ENCODE results near the gene ARHGAP6.

DNA sequence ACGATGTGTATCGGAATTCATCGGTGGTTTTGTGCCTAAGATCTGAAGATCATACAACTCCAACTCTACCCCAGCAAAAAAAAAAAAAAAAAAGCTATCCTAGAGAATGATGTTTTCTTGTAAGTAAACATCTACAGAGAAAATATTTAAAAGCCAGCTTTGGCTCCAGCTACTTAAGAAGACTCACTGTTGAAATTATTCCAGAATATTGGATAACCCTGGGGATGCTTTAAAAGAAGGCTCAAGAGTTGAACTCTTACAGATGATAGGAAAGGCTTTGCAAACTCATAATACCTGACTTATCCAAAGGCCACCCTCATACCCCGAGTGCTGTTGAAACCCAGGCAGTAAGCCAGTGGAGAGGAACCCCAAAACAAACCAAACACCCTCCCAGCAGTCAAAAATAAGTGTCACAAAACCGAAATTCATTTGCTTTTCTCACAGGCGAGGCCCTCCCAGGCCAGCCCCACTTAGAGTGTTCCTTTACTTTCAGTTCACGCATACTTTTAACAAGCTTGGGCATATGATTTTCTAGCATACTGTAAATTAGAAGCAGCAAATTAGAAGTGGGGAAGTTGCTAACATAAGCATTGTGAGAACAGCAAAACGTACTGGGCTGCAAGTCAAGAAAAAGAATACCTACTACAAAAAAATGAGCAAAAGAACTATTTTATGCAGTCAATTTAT lies 375.2 kb downstream of the ARHGAP6 start:
- no peak for TF ChIP-seq CTCF (IDR thresholded peaks at IDR 0.05)
- TF ChIP-seq POLR2A (IDR thresholded peaks at IDR 0.05), result no peak

Measured in heart left ventricle (tissue), 13 donors.